GM10248 (cell line): ENCODE results near the gene STXBP6.
"Not testable (repeated sequence)": the region's sequence is repeated elsewhere in the genome, so short reads cannot be mapped to it uniquely, and the experiment has no call there.

Experiments
- CTCF ChIA-PET: fragments of 300-600 bp; sonication (Branson Sonifier 250); formaldehyde crosslinking; extraction: SDS; loops from one replicate; lab custom pipeline; 2021; ENCODE audit warnings: antibody characterized with exemption; lab: Yijun Ruan, JAX
- POLR2A ChIA-PET: fragments of 350-650 bp; sonication (Branson Sonifier 250); formaldehyde crosslinking; extraction: SDS; loops from one replicate; lab custom pipeline; 2020; ENCODE audit warnings: antibody characterized with exemption; lab: Yijun Ruan, JAX
- DNase-seq: peaks from one replicate; pipeline ENCODE4 v3.0.0; 2012; ENCODE audit errors: extremely low spot score
- TF ChIP-seq, protein P1 (sequence below): IDR thresholded peaks from 2 replicates; pipeline ENCODE4 v1.5.1; 2012; ENCODE audit warnings: mild to moderate bottlenecking, low read depth; ENCODE audit errors: extremely low read depth, missing control alignments, control extremely low read depth

The STXBP6 gene

DNA sequence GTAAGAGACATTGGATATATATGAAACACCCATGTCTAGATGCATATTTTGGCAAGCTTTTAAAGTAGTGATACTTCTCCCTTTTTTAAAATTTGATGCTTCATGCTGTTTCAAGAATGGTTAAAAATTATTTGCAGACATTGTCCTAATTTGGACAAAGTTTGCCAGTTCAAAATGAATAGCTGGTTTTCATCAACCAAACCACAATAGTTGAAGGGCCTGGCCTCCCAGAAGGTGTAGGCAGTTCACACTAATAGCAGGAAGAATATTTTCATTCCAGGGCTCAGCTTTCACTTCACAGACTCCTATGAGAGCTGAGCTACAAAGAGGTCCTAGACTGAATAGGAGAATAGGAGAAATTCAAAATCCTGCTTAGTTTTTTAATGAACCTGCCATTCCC, 78.7 kb downstream of the STXBP6 start:
- TF ChIP-seq, protein P1, sequence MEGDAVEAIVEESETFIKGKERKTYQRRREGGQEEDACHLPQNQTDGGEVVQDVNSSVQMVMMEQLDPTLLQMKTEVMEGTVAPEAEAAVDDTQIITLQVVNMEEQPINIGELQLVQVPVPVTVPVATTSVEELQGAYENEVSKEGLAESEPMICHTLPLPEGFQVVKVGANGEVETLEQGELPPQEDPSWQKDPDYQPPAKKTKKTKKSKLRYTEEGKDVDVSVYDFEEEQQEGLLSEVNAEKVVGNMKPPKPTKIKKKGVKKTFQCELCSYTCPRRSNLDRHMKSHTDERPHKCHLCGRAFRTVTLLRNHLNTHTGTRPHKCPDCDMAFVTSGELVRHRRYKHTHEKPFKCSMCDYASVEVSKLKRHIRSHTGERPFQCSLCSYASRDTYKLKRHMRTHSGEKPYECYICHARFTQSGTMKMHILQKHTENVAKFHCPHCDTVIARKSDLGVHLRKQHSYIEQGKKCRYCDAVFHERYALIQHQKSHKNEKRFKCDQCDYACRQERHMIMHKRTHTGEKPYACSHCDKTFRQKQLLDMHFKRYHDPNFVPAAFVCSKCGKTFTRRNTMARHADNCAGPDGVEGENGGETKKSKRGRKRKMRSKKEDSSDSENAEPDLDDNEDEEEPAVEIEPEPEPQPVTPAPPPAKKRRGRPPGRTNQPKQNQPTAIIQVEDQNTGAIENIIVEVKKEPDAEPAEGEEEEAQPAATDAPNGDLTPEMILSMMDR: no peak
- ChIA-PET CTCF (no interaction called here), POLR2A (no interaction called here)
- DNase-seq: no peak

DNA sequence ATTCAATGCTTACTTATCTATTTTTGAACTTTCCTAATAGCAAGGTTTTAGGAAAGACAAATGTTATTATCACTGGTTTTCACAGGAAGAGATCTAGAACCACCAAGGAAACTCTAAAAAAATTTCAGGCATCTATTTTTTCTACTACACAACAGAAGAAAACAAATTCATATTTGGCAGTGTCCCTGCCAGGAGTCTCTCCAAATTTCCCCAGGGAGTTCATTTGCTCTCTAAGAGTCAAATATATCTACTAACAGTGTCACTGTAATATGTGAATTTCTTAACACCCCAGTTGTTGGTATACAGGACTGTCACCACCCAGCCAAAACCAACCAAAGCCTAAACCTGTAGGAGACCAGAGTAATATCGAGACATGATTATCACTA, 83.4 kb downstream of the STXBP6 start:
- no peak for DNase-seq
- POLR2A ChIA-PET: no interaction called here
- CTCF ChIA-PET: interaction anchor here (1.0 to 1.7 kb wide), 3 partner anchors 10 to 13 kb away, joined by 3 to 8 read pairs (median 3); no protein-coding TSS in a partner anchor
- TF ChIP-seq, protein P1: no peak

DNA sequence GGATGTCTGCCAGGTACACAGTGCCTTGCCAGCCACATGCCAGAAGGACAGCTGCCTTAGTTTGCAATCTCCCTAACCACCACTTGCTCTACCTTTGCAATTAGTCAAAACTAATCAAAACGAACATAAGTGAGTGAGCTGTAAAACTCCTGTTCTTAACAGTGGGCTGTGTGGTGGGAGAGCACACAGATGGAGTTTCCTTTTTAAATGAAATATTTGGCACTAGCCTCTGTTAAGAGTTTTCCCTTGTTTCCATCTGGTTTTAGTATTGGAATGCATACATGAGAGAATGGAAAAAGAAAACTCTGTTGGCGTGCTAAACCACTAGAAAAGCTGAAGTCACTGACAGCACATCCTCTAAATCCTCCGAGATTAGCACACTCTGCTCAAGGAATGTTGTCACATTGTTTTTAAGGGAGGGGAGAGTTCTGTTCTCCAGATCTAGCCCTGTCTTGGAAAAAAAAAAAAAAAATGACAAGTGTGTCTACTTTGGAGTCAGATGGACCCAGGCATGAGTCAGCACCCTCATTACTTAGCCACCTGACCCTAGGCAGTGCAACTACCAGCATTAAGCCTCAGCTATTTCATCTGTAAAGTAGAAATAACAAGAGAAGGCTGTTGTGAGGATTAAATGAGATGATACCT, 83.9 kb downstream of the STXBP6 start:
- TF ChIP-seq, protein P1: no peak
- ChIA-PET POLR2A (no interaction called here), CTCF (interaction anchor here (1.3 to 1.7 kb wide), 4 partner anchors 10 to 26 kb away, joined by 3 to 8 read pairs (median 5); no protein-coding TSS in a partner anchor)
- DNase-seq: no peak

DNA sequence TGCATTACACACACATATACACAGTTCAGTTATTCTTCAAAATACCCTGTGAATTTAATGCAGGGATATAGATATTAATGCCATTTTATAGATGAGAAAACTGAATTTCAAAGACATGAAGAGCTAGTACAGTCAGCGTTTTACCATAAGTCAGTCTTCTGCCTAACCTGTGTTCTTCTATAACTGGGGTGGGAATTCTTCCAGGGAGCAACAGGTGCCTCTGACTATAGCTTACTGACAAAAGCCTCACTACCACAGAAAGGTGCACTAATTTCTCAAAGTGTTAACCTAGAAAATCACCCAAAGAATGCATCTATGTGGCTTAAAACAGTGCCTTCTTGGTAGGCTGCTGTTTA, 84.4 kb downstream of the STXBP6 start:
- ChIA-PET CTCF (interaction anchor here (1.2 to 1.7 kb wide), 4 partner anchors 9 to 26 kb away, joined by 3 to 8 read pairs (median 5); no protein-coding TSS in a partner anchor), POLR2A (no interaction called here)
- TF ChIP-seq, protein P1: no peak
- DNase-seq: no peak

DNA sequence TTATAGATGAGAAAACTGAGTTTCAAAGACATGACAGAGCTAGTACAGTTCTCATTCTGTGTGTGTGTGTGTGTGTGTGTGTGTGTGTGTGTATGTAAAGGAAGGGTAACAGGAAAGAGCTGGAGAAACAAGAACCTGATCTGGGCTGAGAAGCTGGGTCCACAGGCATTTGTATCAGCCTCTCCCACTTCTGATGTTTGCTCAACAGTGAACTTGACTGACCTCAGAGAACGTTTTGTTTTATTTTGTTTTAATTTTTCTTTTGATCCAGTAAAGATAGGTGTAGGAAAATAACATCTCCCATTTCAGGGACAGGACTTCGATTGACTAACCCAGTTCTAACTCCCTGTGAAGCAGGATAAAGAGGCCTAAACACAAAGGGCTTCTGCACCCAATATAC, 85.4 kb downstream of the STXBP6 start:
- TF ChIP-seq, protein P1: no peak
- POLR2A ChIA-PET: no interaction called here
- CTCF ChIA-PET: interaction anchor here (1.0 to 1.3 kb wide), 3 partner anchors 11 to 21 kb away, joined by 3 to 5 read pairs (median 3); no protein-coding TSS in a partner anchor
- DNase-seq: no peak

DNA sequence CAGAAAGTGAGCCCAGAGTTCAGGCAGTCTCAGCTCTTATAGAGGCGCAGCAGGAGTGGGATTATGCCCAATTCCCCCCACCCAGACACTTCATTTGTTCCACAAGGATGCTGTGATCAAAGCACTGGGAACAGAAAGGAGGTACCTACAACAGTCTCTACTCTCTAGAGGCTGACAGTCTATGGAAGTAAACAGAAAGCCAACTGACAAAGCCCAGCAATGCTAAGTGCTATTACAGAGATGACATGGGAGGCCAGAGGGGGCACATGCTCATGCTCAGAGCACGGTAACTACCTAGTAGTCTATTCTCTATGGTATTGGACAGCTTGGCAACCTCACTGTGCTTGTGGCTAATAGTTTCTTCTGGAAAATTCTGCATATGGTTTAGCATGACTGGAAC, 85.9 kb downstream of the STXBP6 start:
- TF ChIP-seq, protein P1: no peak
- POLR2A ChIA-PET: no interaction called here
- DNase-seq: no peak
- CTCF ChIA-PET: interaction anchor here (1.0 kb wide), 1 partner anchor 10 kb away, joined by 3 read pairs; no protein-coding TSS in a partner anchor

DNA sequence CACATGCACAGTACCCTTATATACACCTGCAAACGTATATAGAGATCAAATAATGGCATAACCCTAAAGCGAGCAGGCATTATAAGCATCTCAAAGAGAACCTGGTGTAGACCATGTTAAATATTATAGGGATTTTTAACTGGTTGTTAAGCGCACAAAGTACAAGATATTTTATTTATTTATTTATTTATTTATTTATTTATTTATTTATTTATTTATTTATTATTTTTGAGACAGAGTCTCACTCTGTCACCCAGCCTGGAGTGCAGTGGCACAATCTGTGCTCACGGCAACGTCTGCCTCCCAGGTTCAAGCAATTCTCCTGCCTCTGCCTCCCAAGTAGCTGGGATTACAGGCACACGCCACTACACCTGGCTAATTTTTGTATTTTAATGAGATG, 87.8 kb downstream of the STXBP6 start:
- POLR2A ChIA-PET, CTCF ChIA-PET, DNase-seq: not testable (repeated sequence)
